Subcutaneous abdominal adipose tissue (tissue), 5 donors: ENCODE results near the gene CYB561A3.

Experiments
- H3K27ac ChIP-seq: one replicate; pipeline ENCODE4 v1.7.0; 2013; ENCODE audit warnings: low read depth, mild to moderate bottlenecking, inconsistent platforms, low read length, moderate library complexity
- H3K27me3 ChIP-seq, 5 donors: one replicate each; pipeline ENCODE4 v1.7.0; 2013; ENCODE audit warnings: low read length in 5 of 5, inconsistent platforms in 1 of 5; ENCODE audit not compliant: control insufficient read depth in 5 of 5, insufficient read depth in 4 of 5
- H3K36me3 ChIP-seq, 5 donors: one replicate each; pipeline ENCODE4 v1.7.0; 2013; ENCODE audit warnings: low read length in 5 of 5; ENCODE audit not compliant: control insufficient read depth in 5 of 5, insufficient read depth in 5 of 5
- H3K4me1 ChIP-seq, 5 donors: one replicate each; pipeline ENCODE4 v1.7.0; 2013; ENCODE audit warnings: low read length in 5 of 5, mild to moderate bottlenecking in 3 of 5, moderate library complexity in 1 of 5; ENCODE audit not compliant: control insufficient read depth in 5 of 5, insufficient read depth in 5 of 5
- H3K4me3 ChIP-seq, 5 donors: one replicate each; pipeline ENCODE4 v1.7.0; 2013; ENCODE audit warnings: low read length in 5 of 5, low read depth in 1 of 5
- H3K9ac ChIP-seq, 5 donors: one replicate each; pipeline ENCODE4 v1.7.0; 2013; ENCODE audit warnings: low read length in 5 of 5, mild to moderate bottlenecking in 4 of 5, moderate library complexity in 3 of 5
- H3K9me3 ChIP-seq, 5 donors: one replicate each; pipeline ENCODE4 v1.7.0; 2013; ENCODE audit warnings: low read length in 5 of 5; ENCODE audit not compliant: control insufficient read depth in 5 of 5
- donor health status: healthy.
- donor health status: healthy.
- donor health status: healthy.
- donor health status: healthy.
- donor health status: healthy.

The CYB561A3 gene

GRCh38 chr11:61347916-61348461 is 13.7 kb downstream of the CYB561A3 start:
- Histone ChIP-seq H3K27me3 (no peaks in the 10 kb centered on the region), H3K4me1 (peaks cover 0 to 12% (median 8%) of the 10 kb centered on the region in 5 donors), H3K9ac (no peak overlapping the region), H3K4me3 (no peak overlapping the region), H3K9me3 (no peaks in the 10 kb centered on the region), H3K36me3 (peaks cover 0 to 89% (median 54%) of the 10 kb centered on the region in 5 donors), H3K27ac (no peak overlapping the region)

- H3K27ac ChIP-seq, result no peak overlapping the region
- H3K9ac ChIP-seq, result no peak overlapping the region
- peaks cover 0 to 8% (median 3%) of the 10 kb centered on the region in 5 donors for H3K4me1 ChIP-seq
- no peaks in the 10 kb centered on the region for H3K27me3 ChIP-seq
- H3K36me3 ChIP-seq, result peaks cover 0 to 88% (median 53%) of the 10 kb centered on the region in 5 donors
- H3K4me3 ChIP-seq, result no peak overlapping the region
- no peaks in the 10 kb centered on the region for H3K9me3 ChIP-seq
Measured at GRCh38 chr11:61345954-61346843, 15.5 kb downstream of the CYB561A3 start.

- Histone ChIP-seq H3K27ac (no peak overlapping the region), H3K4me3 (no peak overlapping the region), H3K4me1 (peaks cover 0 to 8% (median 3%) of the 10 kb centered on the region in 5 donors), H3K9ac (peak overlapping the region in 1 of 5 donors; percentile 10), H3K36me3 (peaks cover 0 to 79% (median 44%) of the 10 kb centered on the region in 5 donors), H3K27me3 (no peaks in the 10 kb centered on the region), H3K9me3 (no peaks in the 10 kb centered on the region)
Measured at GRCh38 chr11:61345170-61345610, 16.5 kb downstream of the CYB561A3 start.

- no peak overlapping the region for H3K27ac ChIP-seq
- no peak overlapping the region for H3K4me3 ChIP-seq
- peaks cover 0 to 9% (median 3%) of the 10 kb centered on the region in 5 donors for H3K4me1 ChIP-seq
- no peaks in the 10 kb centered on the region for H3K27me3 ChIP-seq
- H3K36me3 ChIP-seq, result peaks cover 0 to 74% (median 37%) of the 10 kb centered on the region in 5 donors
- no peaks in the 10 kb centered on the region for H3K9me3 ChIP-seq
- H3K9ac ChIP-seq, result no peak overlapping the region
Measured at GRCh38 chr11:61343792-61344745, 17.6 kb downstream of the CYB561A3 start.

- H3K27me3 ChIP-seq, result no peaks in the 10 kb centered on the region
- H3K9ac ChIP-seq, result no peak overlapping the region
- no peaks in the 10 kb centered on the region for H3K9me3 ChIP-seq
- peaks cover 0 to 9% (median 7%) of the 10 kb centered on the region in 5 donors for H3K4me1 ChIP-seq
- no peak overlapping the region for H3K27ac ChIP-seq
- no peak overlapping the region for H3K4me3 ChIP-seq
- peaks cover 0 to 68% (median 26%) of the 10 kb centered on the region in 5 donors for H3K36me3 ChIP-seq
Measured at GRCh38 chr11:61342207-61342803, 19.4 kb downstream of the CYB561A3 start.

- H3K9me3 ChIP-seq, result no peaks in the 10 kb centered on the region
- no peaks in the 10 kb centered on the region for H3K27me3 ChIP-seq
- H3K36me3 ChIP-seq, result peaks cover 0 to 63% (median 26%) of the 10 kb centered on the region in 5 donors
- peaks cover 0 to 10% (median 7%) of the 10 kb centered on the region in 5 donors for H3K4me1 ChIP-seq
- H3K9ac ChIP-seq, result no peak overlapping the region
- H3K27ac ChIP-seq, result no peak overlapping the region
- no peak overlapping the region for H3K4me3 ChIP-seq
Measured at GRCh38 chr11:61341706-61342105, 20.0 kb downstream of the CYB561A3 start.

- H3K4me3 ChIP-seq, result no peak overlapping the region
- no peaks in the 10 kb centered on the region for H3K9me3 ChIP-seq
- H3K4me1 ChIP-seq, result peaks cover 4 to 17% (median 11%) of the 10 kb centered on the region in 5 donors
- no peak overlapping the region for H3K9ac ChIP-seq
- no peaks in the 10 kb centered on the region for H3K27me3 ChIP-seq
- peaks cover 0 to 56% (median 24%) of the 10 kb centered on the region in 5 donors for H3K36me3 ChIP-seq
- H3K27ac ChIP-seq, result no peak overlapping the region
Measured at GRCh38 chr11:61340979-61341378, 20.7 kb downstream of the CYB561A3 start.

- Histone ChIP-seq H3K27me3 (no peaks in the 10 kb centered on the region), H3K4me3 (no peak overlapping the region), H3K4me1 (peaks cover 4 to 23% (median 17%) of the 10 kb centered on the region in 5 donors), H3K9ac (no peak overlapping the region), H3K36me3 (peaks cover 0 to 43% (median 15%) of the 10 kb centered on the region in 5 donors), H3K9me3 (no peaks in the 10 kb centered on the region), H3K27ac (no peak overlapping the region)
Measured at GRCh38 chr11:61339490-61339878, 22.2 kb downstream of the CYB561A3 start.

GRCh38 chr11:61338783-61339489 is 22.7 kb downstream of the CYB561A3 start:
- no peaks in the 10 kb centered on the region for H3K27me3 ChIP-seq
- H3K9me3 ChIP-seq, result no peaks in the 10 kb centered on the region
- H3K36me3 ChIP-seq, result peaks cover 0 to 41% (median 15%) of the 10 kb centered on the region in 5 donors
- H3K4me3 ChIP-seq, result no peak overlapping the region
- no peak overlapping the region for H3K27ac ChIP-seq
- H3K9ac ChIP-seq, result no peak overlapping the region
- peaks cover 4 to 23% (median 18%) of the 10 kb centered on the region in 5 donors for H3K4me1 ChIP-seq
